ENCODE measurements around the gene SEMA7A. TPM values are rescaled to one million over a fixed set of nuclear protein-coding genes. Genes with fewer than 3 reads are reported as not detected.
A peak's percentile ranks its signal among the peaks of the same experiment; 100 is the strongest.

SEMA7A gene
- total and polyA plus RNA-seq, 8 donors: 4.5 to 7.8 (median 5.9) TPM

DNA sequence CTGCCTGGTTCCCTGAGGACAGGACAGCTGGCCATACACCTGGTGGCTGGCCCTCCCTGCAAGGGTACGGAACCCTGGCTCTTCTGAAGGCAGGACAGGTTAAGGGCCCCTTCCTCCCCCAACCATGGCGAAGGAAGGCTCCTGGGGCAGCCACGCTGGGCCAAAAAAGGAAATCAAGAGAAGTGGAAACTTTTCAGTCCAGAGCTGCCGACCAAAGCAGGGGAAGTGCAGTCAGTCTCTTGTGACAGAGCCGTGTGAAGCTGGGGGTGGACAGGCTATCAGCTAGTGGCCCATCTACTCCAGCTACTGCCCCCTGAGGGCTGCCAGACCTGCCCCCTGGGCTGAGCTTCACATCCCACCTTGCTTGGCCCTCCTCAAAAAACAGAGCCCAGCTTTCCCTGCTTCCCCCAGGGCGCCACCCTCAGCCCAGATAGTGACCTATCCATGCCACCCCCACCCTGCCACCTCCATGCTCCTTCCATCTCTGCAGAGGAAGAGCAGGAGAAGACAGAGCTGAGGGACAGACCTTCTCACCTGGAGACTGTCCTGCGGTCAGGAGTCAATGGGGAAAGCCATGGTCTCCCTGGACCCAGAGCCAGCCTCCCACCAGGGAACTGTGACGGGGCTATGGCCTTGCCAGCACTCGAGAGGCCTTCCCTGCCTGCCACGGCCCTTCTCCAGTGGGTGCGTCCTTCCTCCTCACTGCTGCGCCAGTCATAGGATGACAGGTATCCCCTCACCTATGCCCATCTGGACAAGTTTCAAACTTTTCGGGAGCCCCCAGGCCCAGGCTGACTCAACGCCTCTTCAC, 4.6 kb downstream of the SEMA7A start:
- ATAC-seq: no peak
- peaks cover 0 to 43% of the 10 kb centered on the region in 2 donors for H3K4me1 ChIP-seq
- TF ChIP-seq, protein P1, sequence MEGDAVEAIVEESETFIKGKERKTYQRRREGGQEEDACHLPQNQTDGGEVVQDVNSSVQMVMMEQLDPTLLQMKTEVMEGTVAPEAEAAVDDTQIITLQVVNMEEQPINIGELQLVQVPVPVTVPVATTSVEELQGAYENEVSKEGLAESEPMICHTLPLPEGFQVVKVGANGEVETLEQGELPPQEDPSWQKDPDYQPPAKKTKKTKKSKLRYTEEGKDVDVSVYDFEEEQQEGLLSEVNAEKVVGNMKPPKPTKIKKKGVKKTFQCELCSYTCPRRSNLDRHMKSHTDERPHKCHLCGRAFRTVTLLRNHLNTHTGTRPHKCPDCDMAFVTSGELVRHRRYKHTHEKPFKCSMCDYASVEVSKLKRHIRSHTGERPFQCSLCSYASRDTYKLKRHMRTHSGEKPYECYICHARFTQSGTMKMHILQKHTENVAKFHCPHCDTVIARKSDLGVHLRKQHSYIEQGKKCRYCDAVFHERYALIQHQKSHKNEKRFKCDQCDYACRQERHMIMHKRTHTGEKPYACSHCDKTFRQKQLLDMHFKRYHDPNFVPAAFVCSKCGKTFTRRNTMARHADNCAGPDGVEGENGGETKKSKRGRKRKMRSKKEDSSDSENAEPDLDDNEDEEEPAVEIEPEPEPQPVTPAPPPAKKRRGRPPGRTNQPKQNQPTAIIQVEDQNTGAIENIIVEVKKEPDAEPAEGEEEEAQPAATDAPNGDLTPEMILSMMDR (IDR thresholded peaks at IDR 0.05): no peak
- H3K9me3 ChIP-seq: no peaks in the 10 kb centered on the region
- peak overlapping the region in 1 of 2 donors; percentile 10 for H3K27ac ChIP-seq
- H3K4me3 ChIP-seq: no peak overlapping the region
- H3K36me3 ChIP-seq: no peaks in the 10 kb centered on the region
- intact Hi-C loops (cut with DNase I): no loop called here
- H3K27me3 ChIP-seq: peaks cover 10 to 37% of the 10 kb centered on the region in 2 donors
- DNase-seq: peak in 2 of 4 donors; percentile 45 to 57

- Histone ChIP-seq H3K36me3 (no peaks in the 10 kb centered on the region), H3K27me3 (peaks cover 10 to 34% of the 10 kb centered on the region in 2 donors), H3K4me1 (peaks cover 0 to 37% of the 10 kb centered on the region in 2 donors), H3K27ac (no peak overlapping the region), H3K9me3 (no peaks in the 10 kb centered on the region), H3K4me3 (no peak overlapping the region)
- peak; percentile 9 for ATAC-seq
- intact Hi-C loops (cut with DNase I): no loop called here
- TF ChIP-seq, protein P1 (IDR thresholded peaks at IDR 0.05): no peak
- DNase-seq: no peak
Observed at GRCh38 chr15:74428442-74428787, 5.3 kb downstream of the SEMA7A start.

GRCh38 chr15:74427607-74428441, 5.9 kb downstream of the SEMA7A start:
- no peaks in the 10 kb centered on the region for H3K9me3 ChIP-seq
- peaks cover 5 to 29% of the 10 kb centered on the region in 2 donors for H3K27me3 ChIP-seq
- TF ChIP-seq, protein P1 (IDR thresholded peaks at IDR 0.05): no peak
- peak in 1 of 4 donors; percentile 48 for DNase-seq
- H3K4me1 ChIP-seq: peaks cover 0 to 31% of the 10 kb centered on the region in 2 donors
- no peak overlapping the region for H3K4me3 ChIP-seq
- intact Hi-C loops (cut with DNase I): no loop called here
- no peaks in the 10 kb centered on the region for H3K36me3 ChIP-seq
- no peak overlapping the region for H3K27ac ChIP-seq
- no peak for ATAC-seq

DNA sequence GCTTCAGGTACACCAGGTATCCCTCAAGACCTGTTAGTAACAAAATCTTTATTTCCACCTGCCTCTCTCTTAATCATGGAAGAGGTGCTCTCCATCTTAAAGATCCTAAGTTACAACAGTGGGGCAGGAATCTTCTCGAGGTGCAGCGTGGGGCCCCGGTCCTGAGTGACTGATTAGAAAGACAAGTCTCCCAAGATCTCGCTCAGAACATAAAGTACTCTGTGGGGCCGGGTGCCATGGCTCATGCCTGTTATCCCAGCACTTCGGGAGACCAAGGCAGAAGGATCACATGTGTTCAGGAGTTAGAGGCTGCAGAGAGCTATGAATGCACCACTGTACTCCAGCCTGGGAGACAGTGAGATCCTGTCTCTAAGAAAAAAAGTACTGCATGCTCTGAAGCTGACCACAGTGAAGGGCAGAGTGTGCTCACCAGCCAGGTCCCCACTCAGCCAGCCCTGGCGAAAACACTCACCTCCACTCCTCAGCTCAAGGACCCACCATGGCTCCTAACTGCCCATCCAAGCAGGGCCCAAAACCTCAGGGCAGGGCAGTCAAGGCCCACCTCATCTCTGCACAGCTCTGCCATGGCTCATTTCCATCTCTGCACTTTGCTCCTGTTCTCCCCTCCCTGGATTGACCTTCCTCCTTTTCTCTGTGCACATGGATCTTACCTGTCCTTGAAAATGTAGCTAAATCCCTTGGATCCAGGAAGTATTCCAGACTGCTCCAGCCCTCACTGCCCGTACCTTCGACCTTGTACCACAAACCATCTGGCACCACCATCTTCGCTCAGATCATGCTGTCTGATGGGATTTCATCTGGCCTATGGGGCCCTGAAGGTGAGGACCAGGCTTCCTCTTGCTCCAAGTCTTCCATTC, 7.1 kb downstream of the SEMA7A start:
- ATAC-seq: no peak
- Histone ChIP-seq H3K36me3 (no peaks in the 10 kb centered on the region), H3K27me3 (peaks cover 0 to 17% of the 10 kb centered on the region in 2 donors)

More for the DNA sequence above, 7.1 kb downstream of the SEMA7A start:
- intact Hi-C loops (cut with DNase I): no loop called here
- DNase-seq: peak in 1 of 4 donors; percentile 29
- H3K9me3 ChIP-seq: no peaks in the 10 kb centered on the region
- TF ChIP-seq, protein P1 (IDR thresholded peaks at IDR 0.05): no peak
- no peak overlapping the region for H3K4me3 ChIP-seq
- H3K27ac ChIP-seq: no peak overlapping the region
- H3K4me1 ChIP-seq: peaks cover 0 to 34% of the 10 kb centered on the region in 2 donors
